Inflammatory macrophage (primary cell): ENCODE results near the gene HOXD11.

ENCODE experiments used
- DNase-seq, 2 donors: peaks; one replicate each; pipeline ENCODE4 v3.0.0-alpha.2; 2020 to 2022

HOXD11 gene

GRCh38 chr2:176081837-176082524 lies 25.1 kb upstream of the HOXD11 start:
- DNase-seq, result no peak

DNA sequence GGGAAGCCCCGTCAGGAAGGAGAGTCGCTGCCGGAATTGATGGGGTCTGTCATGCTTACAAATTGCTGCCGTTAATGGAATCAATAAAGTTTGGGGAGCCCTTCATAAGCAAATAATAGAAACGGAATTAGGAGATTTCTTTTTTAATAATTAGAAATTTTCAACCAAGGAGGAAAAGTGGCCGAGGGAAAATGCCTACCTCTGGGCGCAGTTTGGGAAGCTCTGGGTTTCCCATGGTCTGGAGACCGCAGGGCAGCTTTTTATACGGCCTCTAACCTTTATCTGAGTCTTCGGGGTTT lies 24.6 kb upstream of the HOXD11 start:
- no peak for DNase-seq

DNA sequence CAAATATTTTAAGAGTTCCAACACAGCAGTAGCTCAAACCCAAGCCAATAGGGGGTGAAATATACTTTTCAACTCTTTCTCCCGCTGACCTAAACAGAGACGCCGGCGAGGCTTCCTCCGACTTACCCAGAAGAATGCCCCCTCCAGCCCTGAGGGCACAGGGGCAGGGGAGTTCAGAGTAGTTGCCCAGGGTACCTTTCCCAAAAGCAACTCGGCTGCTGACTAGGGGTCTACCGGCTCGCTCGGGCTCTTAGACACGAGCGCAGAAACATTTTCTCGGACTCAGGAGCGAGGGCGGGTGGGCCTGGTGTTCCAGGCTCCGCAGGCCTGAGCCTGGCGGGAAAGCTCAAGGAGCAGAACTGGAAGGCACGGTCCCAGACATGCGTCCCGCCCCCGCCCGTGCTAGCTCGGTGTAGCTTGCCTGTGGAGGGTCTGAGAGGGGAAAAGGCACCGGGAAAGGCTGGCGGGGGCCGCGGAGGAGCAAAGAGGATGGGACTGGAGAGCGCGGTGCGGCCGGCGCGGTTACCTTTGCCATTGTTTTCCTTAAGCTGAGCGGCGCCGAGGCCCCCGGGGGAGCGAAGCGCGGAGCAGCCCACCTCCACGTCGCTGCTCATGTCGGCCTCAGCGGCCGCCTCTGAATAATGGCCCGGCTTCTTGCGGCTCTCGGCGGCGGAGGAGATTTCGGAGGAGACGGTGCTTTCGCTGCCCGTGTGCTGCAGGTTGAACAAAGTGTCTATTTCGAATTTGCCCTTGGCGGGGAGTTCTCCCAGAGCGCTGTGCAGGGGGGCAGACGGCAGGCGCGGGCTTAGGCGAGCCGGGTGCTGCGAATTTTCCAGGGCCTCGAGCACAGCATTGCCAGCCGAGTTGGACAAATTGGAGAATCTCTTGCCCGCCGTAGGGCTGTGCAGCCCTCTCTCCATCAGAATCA lies 24.0 kb upstream of the HOXD11 start:
- DNase-seq, result no peak

DNA sequence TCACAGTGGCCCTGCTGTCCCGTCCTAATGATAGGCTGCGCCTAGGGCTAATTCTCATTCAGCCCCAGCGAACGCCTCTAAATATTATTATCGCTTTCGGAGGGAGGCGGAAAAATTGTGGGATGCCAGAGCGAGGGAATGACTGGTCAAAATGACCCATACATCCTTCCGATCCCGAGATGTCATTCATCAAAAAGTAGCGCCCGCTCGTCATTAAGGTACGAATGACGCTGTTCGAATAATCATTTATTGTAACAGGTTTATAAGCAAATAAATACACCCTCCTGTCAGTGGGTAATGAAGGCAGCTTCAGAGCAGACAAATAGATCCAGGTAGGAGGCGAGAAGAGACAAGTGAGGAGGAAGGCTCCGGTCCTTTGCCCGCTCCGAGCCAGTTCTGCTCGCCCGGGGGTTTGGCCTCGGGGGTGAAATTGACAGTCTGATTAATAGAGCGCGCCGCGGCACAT lies 23.3 kb upstream of the HOXD11 start, which contains the start of gene EVX2:
Gene EVX2 (minus strand): TSS at position 167 of the 466 bp plus-strand sequence. CDS start 186 bp downstream, outside the sequence.
- no peak for DNase-seq

- no peak for DNase-seq
These were observed 22.4 kb upstream of the HOXD11 start for GRCh38 chr2:176084611-176085119.

DNA sequence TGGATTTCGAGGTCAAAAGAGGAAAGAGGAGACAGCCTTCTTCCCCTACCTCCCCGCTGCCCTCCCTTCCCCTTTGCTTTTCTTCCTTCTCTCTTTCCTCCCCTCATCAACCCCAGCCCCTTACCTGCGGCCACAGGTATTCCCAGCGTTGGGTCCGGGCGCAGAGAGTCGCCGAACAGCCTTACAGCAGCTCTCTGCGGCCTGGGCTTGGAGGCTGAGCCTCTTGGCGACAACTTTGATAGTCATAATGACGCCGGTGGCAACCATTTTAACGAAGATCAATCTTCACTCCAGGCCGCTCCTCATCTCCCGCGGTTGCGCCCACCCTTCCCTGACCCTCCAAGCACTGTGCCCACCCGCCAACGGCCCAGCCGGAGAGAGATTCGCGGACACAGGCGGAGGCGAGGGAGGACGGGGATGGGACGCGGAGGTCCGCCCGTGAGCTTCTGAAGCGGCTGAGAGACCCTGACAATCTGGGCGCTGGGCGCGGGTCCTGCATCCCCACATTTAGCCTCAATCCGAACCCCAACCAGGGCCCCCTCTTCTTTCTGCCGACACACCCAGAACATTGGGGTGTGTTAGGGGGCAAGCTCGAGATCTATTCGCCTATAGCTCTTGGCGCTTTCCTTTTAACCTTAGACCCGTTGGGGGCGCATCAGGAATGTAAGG lies 21.8 kb upstream of the HOXD11 start:
- DNase-seq, result no peak

DNA sequence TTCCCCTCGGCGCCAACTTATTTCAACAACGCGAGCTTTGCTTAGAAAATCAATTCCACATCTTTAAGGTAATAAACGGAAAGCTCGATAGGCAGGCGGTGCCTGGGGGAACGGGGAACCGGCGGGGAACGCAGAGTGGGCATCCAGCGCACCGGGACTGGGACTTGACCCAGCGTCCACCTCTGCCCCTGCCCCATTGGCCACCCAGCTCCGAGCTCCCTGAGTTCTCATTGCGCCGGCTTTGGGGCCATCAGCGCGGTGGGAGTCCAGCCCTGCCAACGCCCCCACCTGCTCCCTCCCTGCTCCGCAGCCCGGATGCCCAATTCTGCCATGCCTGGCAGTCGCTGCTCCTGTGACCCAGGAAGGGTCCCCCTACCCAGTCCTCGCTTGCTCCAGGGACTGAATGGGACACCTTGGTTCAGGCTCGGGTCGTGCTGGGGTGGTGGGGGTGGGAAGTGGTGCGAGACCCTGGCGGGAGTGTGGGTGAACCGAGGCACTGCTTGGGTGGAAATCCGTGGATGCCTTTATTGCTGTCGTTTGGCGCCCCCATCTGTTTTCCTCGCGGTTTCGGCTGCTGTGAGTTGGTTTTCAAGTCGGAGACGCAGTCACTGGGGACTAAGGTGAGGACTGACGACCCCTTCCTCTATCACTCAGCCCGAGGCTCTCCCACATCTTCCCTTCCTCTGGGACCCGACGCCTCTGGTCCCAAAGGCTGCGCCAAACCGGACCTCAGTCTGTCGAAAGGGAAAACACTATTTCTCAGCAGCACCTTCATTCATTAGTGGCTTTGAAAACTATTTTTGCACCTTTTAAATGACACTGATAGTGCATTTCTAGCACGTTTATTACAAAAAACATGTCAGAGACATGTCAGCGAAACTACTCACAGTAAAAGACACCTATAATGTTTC lies 21.0 kb upstream of the HOXD11 start:
- DNase-seq, result no peak

DNA sequence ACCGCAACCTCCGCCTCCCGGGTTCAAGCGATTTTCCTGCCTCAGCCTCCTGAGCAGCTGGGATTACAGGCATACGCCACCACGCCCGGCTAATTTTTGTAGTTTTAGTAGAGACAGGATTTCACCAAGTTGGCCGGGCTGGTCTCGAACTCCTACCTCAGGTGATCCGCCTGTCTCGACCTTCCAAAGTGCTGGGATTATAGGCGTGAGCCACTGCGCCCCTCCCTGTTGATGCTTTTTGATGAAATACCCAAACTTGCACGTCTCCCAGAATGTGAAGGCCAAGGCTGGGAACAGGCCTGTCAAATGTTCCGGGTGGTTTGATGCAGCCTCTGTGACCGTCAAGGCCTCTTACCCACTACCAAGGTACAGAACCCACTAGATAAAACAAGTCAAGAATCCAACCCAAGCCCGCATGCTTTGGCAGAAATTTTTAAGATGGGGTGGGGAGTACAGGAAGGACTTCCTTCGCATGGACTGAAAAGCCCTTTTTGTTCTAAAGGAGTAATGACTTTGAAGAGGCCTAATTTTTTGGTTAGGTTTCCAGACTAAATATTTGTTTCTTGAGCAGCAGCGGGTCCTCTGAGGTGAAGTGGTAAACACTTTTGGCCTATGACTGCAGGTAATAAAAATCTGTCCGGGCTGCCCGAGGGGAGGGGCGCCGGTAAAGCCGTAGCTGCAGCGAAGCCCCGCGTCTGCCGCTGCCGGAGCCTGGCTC lies 19.6 kb upstream of the HOXD11 start:
- DNase-seq, result no peak

DNA sequence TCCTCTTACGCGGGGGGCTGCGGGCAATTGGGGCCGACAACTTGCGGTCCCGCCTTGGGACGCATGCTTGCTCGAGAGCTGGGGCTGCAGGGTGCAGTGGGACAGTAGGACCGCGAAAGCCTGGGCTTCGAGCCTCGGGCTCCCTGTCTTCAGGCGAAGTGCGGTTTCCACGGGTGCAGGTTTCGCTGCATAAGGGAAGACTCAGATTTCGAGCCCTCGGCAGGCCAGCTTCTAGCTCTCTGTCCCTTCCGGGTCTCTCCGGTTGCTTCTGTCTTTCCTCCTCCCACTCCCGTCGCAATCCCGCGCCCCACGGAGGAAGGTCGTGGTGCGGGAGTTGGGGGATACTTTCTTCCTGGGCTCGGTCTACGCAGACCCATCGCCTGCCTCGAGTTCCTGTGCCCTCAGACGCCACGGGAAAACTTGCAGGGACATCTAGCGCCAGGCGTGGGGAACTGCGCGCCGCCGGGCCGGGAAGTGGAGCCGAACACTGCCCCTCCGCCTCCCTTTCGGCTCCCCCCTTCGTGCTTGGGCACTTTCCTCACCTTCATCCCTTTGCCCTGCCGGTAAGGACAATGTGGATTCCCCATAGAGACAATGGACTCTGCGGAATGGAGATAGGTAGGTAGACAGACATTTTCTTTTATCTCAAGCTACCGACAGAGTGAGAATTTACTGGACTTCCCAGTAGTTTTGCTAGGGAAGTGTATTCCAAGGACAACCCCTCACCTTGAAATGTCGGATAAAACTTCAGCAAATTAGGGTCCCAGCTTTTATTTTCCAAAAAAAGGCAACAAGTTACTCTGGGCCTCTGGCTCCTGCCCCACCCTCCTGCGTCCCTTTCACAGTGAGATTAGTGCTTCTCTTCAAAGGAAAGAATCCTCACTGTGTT lies 18.8 kb upstream of the HOXD11 start:
- DNase-seq, result peak in 1 of 2 donors; percentile 45

- DNase-seq, result no peak
These were observed 17.9 kb upstream of the HOXD11 start for GRCh38 chr2:176088937-176089842.

DNA sequence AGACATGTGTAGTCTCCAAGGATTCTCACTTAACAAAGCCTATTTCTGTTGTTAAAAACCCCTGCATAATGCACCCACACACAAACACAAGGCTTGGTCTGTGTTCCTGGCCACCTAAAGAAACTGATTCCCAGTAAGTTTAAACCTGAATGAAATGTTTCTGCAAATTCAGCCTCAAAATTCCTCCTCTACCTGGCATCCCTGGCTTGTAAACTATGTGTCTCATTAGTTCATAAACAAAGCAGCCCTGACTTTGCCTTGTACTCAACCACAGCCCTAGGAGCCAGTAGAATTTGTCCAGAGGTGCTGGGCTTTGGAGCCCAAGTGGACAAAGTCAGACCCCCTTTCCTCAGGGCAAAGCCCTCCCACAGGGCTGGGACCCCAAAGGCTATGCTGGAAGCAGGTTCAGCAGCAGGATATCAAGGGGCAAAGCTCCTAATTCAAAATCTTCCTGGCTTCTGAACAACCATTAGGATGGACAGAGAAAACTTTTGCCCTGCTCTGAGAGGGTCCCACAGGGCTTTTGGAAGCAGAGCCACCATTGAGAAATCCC lies 17.2 kb upstream of the HOXD11 start:
- DNase-seq, result no peak

- no peak for DNase-seq
These were observed 16.2 kb upstream of the HOXD11 start for GRCh38 chr2:176090862-176091261.

DNA sequence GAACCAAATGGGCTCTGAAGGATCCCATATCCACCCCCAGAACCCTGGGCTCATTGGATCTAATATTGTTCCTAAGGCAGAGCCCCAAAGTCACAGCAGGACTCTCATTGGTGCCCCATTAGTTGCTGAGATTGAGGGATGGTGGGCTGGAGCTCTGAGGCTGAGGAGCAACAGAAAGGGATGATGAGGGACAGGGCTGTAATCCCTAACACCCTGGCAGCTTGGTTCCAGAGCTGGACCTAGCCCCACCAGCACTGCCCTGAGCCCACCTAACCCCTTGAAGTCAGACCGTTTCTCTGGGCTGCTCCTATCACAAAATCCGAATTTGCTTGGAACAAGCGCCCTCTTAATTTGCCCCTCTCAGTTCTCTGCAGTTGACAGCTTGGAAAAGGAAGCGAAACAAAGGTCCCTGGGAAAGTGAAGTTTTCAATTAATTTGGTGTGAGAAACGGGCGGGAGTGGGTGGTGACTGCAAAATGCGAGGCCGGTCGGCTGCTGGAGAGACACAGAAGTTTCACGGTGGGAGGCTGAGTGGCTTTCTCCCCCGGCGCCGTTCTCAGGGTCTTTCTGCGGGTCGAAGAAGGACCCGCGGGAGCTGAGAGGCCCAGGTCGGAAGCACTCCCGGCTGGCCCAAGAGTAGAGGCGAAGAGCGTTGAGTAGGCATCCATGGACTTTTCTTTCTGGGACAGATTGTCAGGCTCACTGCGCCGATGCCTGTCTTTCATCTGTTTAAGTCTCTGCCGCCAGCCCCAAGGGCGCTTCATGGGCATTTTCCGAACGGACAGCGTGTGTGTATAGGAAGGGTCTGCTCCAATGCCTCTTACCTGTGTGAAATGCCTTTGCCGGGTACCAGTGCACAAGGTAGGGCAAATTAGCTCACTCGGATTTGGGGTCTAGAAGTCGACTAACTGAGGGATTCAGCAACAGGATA lies 15.5 kb upstream of the HOXD11 start:
- no peak for DNase-seq

DNA sequence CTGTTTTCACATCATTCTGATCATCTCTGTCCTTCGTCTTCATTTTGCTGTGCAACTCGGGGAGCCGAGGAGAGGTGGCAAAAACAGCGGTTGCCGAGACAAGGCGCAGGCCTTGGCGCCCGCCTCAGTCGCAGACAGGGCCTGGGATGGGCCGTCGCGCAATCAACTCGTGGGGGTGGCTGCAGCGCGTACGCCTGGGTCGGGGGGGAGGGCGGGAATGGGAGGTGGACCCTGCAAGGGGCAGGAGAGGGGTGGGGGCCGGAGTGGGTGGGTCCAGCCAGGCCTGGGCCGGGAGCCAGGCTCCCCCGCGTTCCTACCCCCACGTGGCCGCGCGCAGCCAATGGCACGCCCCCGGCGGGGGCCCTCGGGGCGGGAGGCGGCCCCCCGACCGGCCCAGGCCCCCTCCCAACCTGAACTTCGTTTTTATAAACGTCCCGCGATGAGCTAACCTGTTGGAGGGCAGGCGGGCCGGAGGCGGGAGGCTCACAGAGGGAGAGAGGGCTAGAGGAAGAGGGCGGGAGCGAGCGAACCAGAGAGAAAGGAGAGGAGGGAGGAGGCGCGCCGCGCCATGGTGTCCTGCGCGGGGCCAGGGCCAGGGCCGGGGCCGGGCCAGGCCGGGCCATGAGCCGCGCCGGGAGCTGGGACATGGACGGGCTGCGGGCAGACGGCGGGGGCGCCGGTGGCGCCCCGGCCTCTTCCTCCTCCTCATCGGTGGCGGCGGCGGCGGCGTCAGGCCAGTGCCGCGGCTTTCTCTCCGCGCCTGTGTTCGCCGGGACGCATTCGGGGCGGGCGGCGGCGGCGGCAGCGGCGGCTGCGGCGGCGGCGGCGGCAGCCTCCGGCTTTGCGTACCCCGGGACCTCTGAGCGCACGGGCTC lies 14.6 kb upstream of the HOXD11 start, which contains the start of gene HOXD13:
Gene HOXD13 (plus strand): TSS at position 452 of the 875 bp plus-strand sequence. CDS start 170 bp downstream, at position 622.
- DNase-seq, result no peak

DNA sequence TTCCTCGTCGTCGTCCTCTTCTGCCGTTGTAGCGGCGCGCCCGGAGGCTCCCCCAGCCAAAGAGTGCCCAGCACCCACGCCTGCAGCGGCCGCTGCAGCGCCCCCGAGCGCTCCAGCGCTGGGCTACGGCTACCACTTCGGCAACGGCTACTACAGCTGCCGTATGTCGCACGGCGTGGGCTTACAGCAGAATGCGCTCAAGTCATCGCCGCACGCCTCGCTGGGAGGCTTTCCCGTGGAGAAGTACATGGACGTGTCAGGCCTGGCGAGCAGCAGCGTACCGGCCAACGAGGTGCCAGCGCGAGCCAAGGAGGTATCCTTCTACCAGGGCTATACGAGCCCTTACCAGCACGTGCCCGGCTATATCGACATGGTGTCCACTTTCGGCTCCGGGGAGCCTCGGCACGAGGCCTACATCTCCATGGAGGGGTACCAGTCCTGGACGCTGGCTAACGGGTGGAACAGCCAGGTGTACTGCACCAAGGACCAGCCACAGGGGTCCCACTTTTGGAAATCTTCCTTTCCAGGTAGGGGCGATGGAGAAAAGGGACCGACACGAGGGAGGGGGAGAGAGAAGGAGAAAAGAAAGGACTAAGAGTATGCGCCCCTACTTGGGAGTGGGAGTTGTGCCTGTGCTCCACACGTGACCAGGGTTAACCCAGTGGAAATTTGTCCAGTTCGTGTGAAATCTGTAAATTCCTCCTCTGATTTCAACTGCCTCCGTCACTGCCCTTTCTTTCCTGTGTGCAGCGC lies 13.8 kb upstream of the HOXD11 start:
- no peak for DNase-seq

DNA sequence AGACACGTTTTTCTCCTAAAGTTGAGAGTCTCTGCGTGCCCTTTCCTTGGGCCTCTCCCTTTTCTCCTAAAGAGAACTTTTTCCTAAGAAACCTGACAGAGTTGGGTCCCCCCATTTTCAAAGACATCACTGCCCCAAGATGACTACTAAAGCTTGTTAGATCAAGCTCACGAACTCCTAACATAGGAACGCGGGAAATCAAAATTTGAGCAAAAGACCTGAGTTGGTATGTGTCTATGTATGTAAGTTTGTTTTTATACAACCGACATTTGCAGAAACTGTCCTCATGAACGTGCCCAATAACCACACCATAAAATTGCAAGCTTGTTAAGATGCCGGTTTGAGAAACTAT lies 13.2 kb upstream of the HOXD11 start:
- no peak for DNase-seq
